Measurements from ENCODE around the gene SLC25A17.

GRCh38 chr22:40818747-40819598 lies at the start of gene SLC25A17:
- TF ChIP-seq CTCF (IDR thresholded peaks at IDR 0.05; ENCODE audit: borderline replicate concordance, extremely low read depth, low read length, poor library complexity, severe bottlenecking) = peak; percentile 65
- no peak for TF ChIP-seq EZH2 (IDR thresholded peaks at IDR 0.05; ENCODE audit: borderline replicate concordance, low read depth, low read length, severe bottlenecking)

Data from DND-41 (cell line).